Measurements from ENCODE around the gene DGKZ.
"Not testable (repeated sequence)": the region's sequence is repeated elsewhere in the genome, so short reads cannot be mapped to it uniquely, and the experiment has no call there.

The DGKZ gene

DNA sequence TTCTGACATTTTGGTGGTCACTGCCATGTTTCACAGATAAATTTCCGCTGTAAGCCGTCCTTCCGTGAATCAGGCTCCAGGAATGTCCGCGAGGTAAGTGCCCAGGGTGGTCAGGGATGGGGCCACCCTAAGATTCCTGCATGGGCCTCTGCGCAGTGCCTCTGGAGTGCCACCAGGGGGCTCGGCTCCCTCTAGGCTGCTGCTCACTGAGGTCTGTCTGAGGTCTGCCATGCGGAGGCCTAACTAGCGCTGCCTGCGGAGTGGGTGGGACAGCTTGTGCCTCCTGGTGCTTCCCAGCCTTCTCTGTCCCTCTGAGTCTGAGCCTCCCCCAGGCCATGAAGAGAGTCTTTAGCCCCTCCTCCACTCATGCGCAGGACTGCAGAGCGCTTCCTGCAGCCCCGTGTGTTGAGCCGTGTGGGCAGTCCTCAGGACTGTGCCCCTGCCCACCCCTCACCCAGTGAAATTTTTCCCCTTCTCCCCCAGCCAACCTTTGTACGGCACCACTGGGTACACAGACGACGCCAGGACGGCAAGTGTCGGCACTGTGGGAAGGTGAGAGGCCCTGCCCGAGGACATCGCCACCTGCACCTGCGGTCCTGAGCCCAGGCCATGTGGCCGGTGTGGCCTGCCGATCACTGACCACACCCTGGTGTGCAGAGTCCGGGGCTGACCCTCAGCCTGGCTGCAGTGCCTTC, 22.3 kb downstream of the DGKZ start:
- DNase-seq = peak; percentile 53 to 57

DNA sequence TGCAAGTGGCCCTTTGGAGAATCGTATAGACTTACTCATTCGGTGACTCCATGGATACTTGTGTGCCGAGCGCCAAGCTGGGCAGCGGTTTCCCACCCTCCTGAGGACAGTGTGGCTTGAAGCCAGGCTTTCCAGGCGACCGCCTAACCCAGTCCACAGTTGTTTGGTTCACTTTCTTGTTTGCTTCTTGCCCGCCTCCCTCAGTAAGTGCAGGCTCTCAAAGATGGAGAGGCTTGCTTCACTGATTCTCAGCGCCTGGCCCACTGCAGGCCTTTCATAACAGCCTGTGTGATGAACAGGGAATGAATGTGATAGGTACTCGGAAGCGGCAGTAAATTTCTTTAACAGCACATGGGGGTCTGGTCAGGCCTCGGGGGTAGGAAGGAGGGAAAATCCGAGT, 23.0 kb downstream of the DGKZ start:
- no peak for DNase-seq

DNA sequence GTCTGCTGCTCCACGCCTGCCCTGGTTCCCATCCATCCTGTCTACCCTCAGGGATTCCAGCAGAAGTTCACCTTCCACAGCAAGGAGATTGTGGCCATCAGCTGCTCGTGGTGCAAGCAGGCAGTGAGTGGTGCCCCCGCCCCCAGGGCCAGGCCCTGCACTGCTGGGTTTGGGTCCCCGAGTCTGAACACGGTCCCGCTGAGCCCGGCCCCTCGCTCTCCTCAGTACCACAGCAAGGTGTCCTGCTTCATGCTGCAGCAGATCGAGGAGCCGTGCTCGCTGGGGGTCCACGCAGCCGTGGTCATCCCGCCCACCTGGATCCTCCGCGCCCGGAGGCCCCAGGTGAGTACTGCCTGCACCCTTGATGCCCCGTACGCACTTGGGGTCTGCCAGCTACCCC, 24.0 kb downstream of the DGKZ start:
- DNase-seq = not testable (repeated sequence)

GRCh38 chr11:46372086-46372485, 24.8 kb downstream of the DGKZ start:
- DNase-seq = no peak

GRCh38 chr11:46372501-46372900, 25.2 kb downstream of the DGKZ start:
- DNase-seq = not testable (repeated sequence)

GRCh38 chr11:46373787-46374740, 26.8 kb downstream of the DGKZ start:
- DNase-seq = no peak

DNA sequence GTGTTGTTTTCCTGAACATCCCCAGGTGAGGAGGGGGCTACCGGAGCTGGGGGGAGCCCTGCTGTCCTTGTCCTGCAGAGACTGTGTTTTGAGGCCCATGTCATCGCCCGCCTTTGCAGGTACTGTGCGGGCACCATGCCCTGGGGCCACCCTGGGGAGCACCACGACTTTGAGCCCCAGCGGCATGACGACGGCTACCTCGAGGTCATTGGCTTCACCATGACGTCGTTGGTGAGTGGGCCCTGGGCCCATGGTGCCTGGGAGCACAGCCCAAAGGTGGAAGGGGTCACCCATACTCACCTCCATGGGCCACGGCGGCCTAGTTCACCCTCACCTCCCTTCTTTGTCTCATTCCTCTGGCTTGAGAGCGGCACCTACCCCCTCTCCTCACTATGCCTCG, 27.6 kb downstream of the DGKZ start:
- no peak for DNase-seq

DNA sequence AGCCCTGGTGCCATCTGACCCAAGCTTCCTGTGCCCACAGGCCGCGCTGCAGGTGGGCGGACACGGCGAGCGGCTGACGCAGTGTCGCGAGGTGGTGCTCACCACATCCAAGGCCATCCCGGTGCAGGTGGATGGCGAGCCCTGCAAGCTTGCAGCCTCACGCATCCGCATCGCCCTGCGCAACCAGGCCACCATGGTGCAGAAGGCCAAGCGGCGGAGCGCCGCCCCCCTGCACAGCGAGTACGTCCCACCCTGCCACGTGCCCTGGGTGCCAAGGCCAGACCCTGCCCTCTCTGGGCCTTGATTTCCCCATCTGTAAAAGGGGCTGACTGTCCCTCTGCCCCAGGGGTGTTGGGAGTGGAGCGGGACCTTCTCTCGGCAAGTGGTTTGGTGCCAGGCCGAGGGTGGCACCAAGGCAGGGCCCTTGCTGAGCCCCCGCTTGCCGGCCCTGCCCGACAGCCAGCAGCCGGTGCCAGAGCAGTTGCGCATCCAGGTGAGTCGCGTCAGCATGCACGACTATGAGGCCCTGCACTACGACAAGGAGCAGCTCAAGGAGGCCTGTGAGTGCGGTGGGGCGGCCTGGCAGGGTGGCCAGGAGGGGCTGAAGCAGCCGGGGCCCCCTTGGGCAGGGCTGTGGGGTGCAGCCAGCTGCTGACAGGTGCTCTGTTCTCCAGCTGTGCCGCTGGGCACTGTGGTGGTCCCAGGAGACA, 28.3 kb downstream of the DGKZ start:
- no peak for DNase-seq

GRCh38 chr11:46376258-46377050, 29.2 kb downstream of the DGKZ start:
- DNase-seq = no peak

DNA sequence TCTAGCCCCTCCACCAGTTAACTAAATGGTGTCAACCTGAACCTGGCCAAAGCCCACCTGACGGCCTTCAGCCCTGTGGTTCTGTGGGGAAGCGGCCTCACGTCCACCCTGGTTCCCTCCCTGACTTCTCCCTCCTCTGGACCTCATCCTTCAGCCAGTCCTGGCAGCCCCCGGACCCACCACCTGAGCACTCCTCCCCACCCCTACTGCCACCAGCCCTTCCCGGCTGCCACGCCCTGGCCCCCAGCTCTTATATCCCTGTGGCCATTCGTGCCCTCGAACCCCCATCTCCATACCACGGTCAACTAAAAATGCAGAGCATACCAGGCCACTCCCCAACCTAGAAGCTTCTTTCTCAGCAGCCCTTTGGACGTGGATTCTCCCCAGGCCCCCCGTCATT, 30.0 kb downstream of the DGKZ start:
- DNase-seq = no peak

- no peak for DNase-seq
Observed at GRCh38 chr11:46377831-46378230, 30.6 kb downstream of the DGKZ start.

DNA sequence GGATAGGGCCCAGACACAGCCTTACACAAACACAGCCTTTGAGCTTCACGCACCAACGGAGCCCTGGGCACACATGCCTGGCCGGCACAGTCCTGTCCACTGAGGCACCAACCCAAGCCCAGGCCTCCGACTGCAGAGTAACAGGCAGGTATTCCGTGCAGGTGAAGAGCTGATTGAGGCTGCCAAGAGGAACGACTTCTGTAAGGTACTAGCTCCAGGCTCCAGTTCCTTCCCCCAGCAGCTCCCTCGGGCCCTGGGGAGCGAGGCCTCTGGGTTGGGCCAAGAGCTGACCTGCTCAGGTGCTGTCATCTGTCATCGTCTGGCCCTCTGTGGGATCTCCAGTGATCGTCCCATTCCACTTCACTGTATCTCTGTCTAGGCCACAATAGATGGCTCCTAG, 31.0 kb downstream of the DGKZ start:
- no peak for DNase-seq

- no peak for DNase-seq
Observed at GRCh38 chr11:46378811-46379481, 31.7 kb downstream of the DGKZ start.

DNA sequence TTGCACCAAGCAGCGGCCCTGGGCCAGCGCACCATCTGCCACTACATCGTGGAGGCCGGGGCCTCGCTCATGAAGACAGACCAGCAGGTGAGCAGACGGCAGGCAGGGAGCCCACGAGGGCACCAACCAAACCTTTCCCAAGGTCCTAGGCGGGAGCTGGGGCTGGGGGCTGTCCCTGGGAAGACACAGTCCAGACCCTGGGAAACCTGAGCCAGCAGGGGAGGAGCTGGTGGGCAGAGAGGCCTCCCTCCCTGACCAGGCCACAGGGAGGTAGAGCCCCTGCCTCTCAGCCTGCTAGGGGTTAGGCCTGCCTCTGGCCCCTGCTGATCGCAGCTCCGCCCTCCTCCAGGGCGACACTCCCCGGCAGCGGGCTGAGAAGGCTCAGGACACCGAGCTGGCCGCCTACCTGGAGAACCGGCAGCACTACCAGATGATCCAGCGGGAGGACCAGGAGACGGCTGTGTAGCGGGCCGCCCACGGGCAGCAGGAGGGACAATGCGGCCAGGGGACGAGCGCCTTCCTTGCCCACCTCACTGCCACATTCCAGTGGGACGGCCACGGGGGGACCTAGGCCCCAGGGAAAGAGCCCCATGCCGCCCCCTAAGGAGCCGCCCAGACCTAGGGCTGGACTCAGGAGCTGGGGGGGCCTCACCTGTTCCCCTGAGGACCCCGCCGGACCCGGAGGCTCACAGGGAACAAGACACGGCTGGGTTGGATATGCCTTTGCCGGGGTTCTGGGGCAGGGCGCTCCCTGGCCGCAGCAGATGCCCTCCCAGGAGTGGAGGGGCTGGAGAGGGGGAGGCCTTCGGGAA, 32.4 kb downstream of the DGKZ start:
- not testable (repeated sequence) for DNase-seq

- DNase-seq = peak; percentile 49 to 61
Observed at GRCh38 chr11:46380340-46381047, 33.2 kb downstream of the DGKZ start.

DNA sequence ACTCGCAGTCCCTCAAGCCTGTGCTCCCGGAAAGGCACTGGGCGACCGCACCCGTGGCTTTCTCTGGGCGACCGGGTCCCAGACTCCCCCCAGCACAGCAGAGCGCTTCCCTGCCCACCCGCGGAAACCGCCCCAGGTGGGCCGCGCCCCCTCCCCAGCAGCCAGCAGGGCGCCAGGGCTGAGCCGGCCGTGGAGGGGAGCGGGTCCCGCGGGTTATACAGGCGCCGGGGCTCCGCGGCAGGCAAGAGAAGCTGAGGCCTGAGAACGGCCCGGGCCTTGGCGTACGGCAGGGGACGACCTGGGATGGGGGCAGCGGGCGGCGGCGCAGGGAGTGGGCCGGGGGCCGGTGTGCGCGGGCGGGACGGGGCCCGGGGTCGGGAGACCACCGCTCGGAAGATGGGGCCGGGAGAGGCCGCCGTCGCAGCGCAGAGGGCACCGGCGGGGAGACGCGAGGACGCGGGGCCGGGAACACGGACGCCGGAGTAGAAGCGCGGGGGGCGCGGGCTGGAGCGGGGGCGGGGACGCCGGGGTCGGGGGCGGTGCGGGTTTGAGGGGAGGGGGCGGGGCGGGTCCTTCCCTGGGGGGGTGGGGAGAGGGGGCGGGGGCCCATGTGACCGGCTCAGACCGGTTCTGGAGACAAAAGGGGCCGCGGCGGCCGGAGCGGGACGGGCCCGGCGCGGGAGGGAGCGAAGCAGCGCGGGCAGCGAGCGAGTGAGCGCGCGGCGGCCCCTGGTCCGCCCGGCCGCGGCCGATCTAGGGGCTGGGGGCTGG, 34.0 kb downstream of the DGKZ start, which contains the start of gene MDK:
MDK (plus strand) TSS at position 622 of the 771 bp plus-strand sequence. CDS start 389 bp downstream, outside the sequence.
- DNase-seq = no peak

DNA sequence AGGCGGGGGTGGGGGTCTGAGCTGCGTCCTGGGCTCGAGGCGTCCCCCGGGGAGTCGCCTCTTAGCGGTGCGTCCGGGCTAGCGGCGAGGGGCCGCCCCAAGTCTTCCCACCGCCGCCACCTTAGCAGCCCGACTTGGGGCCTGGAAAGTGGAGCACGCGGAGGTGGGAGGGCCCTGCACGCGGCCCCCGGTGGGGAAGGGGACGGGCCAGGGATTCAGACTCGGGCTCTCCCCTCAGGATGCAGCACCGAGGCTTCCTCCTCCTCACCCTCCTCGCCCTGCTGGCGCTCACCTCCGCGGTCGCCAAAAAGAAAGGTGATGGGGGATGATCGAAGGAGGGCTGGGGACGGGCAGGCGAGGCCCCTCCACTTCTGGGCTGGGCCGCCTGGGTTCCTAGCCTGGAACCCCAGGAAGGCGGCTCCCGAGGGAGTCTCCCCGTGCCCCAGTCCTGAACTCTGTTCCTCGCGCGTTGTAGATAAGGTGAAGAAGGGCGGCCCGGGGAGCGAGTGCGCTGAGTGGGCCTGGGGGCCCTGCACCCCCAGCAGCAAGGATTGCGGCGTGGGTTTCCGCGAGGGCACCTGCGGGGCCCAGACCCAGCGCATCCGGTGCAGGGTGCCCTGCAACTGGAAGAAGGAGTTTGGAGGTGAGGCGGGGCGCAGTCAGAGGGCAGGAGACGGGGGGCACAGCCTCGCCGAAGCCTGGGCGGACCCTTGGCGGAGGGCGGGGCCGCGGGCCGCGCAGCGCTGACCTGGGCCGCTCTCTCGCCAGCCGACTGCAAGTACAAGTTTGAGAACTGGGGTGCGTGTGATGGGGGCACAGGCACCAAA, 34.8 kb downstream of the DGKZ start:
- no peak for DNase-seq

- DNase-seq = no peak
Observed at GRCh38 chr11:46382646-46383403, 35.6 kb downstream of the DGKZ start.
